Measurements from ENCODE around the gene ATE1.
"Not testable (repeated sequence)": the region's sequence is repeated elsewhere in the genome, so short reads cannot be mapped to it uniquely, and the experiment has no call there.

Gene ATE1

DNA sequence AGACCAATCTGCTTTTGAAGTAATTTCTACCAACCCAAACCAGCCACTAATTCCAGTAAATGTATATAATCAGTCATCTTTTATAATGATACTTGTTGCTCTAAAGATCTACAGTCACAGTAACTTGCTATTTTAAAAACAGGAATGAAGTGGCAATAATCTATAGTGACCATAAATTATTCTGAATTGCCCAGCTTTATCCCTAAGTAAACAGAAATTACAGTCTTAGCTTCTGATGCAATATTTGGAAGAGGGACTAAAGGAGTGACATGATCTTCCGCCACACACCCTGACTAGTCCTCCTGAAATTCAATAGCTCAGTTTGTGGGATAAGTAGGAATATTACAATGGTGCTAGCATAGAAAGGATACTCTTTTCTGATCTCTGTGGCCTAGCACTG is 96.1 kb downstream of the ATE1 start:
- DNase-seq (ENCODE audit: low spot score): no peak

DNA sequence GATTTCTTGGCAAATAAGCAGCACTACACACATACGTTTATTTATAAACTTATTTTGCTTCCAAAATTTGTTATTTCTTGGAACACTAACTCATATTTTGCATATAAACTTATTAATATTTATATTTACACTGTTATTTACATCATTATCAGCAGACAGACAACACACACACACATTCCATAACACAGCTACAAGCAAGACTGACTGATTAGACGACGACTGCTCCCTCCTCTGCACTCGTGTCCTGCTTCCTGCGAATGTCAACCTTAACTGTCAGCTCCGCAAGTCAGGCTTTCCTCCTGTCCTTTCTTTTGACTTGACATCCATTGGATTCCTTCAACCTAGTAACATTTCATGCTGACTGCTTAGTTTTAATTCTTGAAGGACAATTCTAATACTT is 96.6 kb downstream of the ATE1 start:
- no peak for DNase-seq (ENCODE audit: low spot score)

DNA sequence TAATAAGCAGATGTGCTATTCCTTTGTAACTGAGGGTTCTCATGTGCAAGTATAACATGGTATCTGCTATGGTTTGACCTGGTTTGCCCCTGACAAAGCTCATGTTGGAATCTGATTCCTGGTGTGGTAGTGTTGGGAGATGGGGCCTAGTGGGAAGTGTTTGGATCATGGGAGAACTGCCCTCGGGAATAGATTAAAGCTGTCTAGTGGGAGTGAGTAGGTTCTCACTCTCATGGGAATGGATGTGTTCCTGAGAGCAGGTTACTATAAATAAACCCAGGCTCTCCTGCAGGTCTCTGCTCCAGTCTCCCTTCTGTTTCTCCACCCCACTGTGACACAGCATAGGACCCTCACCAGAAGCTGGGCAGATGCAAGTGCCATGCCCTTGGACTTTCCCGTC is 97.7 kb downstream of the ATE1 start:
- no peak for DNase-seq (ENCODE audit: low spot score)

DNA sequence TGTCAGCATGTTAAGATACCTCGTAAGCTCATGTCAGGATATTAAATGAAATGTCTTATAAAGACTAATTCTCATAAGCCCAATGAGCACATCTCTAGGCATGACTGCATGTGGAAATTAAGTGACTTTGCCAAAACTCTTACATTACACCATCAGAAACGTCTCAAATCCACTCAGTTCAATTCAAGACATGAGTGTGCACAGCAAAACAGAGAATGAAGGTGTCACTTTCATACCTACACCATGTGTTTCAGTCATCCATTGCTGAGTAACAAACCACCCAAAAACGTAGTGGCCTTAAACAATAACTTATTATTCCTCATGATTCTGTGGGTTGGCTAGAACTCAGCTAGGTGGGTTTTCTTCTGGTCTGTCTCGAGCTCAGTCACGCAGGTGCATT is 99.8 kb downstream of the ATE1 start:
- no peak for DNase-seq (ENCODE audit: low spot score)

DNA sequence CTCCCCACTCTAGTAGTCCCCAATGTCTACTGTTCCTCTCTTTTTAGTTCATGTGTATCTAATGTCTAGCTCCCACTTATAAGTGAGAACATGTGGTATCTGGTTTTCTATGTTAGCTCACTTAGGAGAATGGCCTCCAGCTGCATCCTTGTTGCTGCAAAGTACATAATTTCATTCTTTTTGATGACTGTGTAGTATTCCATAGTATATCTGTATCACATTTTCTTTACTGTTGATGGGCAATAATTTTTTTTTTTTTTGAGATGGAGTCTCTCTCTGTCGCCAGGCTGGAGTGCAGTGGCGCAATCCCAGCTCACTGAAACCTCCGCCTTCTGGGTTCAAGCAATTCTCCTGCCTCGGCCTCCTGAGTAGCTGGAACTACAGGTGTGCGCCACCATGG is 101.1 kb downstream of the ATE1 start:
- not testable (repeated sequence) for DNase-seq (ENCODE audit: low spot score)

DNA sequence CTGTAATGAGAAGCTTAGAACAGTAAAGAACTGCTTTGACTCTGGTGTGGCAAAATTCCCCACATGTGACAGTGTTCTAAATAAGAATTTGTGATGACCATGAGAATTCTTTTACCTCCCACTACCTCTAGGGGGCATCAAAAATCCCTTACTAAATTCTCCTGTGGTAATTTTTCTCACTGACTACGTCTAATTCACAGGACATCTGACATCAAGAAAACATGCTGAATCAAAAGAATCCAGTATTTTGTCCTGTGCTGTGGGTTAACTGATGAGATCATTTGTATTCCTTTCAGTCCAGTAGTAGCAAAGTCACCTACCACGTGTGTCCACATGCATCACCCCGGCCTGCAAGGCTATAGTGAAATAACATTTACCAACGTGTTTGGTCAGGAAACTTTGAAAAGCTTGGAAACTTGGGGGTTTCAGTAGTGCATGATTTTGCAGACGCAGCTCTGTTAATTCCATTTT is 103.8 kb downstream of the ATE1 start:
- peak; percentile 82 for DNase-seq (ENCODE audit: low spot score)

DNA sequence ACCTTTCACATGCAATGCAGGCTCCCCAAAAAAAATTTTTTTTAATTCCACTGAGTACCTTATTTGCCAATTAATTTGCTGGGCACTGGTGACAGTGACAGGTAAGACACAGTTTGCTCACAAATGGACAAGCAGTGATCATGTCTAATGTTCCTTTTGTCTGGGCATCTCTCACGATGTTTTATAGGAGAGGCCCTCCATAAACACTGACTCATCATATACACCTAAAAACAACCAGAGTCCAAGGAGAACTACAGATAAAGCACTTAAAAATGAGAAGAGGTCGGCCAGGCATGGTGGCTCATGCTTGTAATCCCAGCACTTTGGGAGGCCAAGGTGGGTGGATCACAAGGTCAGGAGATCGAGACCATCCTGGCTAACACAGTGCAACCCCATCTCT is 105.1 kb downstream of the ATE1 start:
- no peak for DNase-seq (ENCODE audit: low spot score)

DNA sequence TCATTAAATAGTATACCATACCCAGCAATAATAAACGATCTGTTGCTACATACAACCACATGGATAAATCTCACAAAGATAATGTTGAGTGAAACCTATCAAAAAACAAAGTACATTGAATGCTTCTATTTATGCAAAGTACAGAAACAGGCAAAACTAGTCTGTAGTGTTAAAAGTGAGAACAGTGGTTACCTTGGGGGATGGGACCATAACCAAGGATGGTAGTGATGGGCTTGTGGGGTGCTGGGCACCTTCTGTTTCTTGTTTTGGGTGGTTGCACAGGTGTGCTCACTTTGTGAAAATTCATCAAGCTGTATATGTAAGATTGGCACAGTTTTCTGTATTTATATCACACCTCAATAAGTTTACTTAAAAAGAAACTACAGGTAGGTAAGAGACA is 105.7 kb downstream of the ATE1 start:
- DNase-seq (ENCODE audit: low spot score): no peak

DNA sequence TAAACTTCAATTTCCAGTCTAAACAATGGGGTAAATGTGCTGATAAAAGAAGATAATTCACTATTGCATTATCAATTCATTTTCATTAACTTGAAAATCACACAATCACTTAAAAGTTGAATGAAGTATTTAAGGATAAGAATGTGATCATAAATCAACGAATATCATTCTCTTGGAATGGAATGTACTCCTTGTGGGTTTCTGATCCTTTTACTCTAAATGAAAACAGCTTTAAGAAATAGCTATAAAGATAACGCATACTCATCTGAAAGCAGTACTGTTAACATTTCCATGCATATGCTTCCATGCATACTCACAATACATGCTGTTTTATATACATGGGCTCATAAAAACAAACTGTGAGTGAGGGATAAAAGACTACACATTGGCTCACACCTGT is 108.8 kb downstream of the ATE1 start:
- no peak for DNase-seq (ENCODE audit: low spot score)

DNA sequence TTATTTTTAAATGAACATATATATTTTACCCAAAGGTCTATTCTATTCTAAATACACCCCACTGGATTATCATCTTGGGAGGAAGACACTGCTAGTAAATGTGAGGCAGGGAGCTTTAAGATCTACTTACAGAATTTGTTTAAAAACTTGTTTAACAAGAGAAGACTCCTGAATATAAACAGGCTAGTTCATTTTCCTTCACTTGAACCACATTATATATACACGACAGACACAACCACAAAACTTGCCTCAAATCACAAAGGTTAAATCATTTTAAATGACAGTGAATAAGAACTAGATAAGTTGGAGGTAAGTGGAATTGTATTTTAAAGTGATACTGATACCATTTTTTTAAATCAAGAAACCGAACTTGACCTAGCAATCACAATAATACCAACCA is 109.2 kb downstream of the ATE1 start:
- no peak for DNase-seq (ENCODE audit: low spot score)

DNA sequence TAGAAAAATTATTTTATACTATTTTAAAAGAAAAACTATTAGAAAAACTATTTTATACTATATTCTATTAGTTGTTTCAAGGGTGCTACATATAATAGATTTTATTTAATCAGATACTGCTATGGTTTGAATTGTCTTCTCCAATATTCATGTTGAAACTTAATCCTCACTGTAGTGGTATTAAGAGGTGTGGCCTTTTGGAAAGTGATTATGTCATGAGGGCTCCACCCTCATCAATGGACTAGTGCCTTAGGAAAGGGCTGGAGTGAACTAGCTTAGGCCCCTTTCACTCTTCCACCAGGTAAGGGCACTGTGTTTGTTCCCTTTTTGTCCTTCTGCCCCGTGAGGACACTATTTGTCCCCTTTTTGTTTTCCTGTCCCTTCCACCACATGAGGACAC is 111.6 kb downstream of the ATE1 start:
- DNase-seq (ENCODE audit: low spot score): no peak

DNA sequence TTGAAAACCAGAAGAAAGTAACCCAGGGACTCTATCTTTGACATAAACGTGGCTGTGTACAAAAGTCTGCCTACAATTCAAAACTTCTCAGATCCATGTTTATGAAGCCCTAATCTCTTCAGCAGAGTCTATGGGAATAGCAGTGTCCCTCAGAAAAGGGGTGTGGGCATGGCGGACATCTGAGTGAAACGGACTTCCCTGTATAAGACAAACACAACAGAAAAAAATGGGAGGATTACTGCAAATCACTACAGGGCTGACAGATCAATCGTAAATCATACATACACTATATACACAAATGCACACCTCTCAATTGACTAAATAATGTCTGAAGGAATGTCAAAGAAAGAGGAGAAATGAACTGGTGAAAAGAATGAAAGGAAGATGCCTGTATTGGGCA is 114.0 kb downstream of the ATE1 start:
- DNase-seq (ENCODE audit: low spot score): no peak

DNA sequence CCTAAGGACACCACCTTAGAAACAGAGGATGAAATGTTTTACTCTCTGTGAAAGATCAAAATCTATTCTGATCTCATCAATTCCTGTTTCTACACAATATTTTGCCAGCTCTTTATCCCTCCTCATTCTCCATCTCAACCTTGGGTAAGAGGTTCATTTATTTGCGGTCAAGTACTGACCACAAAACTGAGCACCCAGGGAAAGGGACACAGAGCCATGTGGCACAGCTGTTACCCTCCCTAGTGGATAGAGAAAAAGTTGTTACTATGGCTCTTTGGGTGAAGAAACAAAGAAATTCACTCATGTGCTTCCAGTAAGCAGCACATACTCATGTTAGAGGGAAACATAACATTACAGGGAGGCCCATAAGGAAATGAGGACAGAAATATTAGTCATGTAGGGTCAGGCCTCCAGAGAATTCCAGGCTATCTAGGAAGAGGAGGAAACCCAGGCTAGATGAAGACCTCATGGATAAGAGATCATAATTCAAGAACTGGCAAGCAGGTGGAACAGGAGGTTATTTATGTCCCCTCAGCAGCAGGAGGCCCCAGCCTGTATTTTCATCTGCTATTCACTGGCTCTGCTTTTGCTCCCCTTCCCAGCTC is 114.5 kb downstream of the ATE1 start:
- no peak for DNase-seq (ENCODE audit: low spot score)

DNA sequence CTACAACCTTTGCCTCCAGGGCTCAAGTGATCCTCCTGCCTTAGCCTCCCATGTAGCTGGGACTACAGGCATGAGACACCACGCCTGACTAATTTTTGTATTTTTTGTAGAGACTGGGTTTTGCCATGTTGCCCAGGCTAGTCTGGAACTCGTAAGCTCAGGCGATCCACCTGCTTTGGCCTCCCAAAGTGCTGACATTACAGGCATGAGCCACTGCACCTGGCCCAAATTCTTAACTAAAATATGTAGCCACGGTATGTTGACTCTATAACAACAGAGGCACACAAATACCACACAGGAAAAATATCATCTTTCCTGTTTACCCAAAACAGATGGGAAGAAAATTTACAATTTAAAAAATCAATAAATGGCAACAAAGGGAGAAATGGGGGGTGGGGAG is 115.8 kb downstream of the ATE1 start:
- DNase-seq (ENCODE audit: low spot score): no peak

DNA sequence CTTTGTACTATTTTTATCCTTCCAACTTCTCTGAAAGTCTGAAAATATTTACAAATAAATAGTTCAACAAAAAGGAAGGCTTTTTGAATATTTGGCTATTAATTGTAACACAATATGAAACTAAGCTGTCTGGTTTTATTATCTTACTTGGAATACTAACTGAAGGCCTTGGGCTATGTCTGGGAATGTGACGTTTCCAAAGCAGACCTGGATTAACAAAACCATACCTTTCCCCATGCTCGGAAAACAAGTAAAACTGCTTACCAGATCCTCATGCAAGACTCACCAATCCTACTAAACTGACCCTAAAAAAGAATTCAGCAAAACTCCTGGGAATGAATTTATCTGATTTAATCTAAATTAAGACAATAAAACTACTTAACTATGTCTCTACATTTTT is 116.4 kb downstream of the ATE1 start:
- no peak for DNase-seq (ENCODE audit: low spot score)

DNA sequence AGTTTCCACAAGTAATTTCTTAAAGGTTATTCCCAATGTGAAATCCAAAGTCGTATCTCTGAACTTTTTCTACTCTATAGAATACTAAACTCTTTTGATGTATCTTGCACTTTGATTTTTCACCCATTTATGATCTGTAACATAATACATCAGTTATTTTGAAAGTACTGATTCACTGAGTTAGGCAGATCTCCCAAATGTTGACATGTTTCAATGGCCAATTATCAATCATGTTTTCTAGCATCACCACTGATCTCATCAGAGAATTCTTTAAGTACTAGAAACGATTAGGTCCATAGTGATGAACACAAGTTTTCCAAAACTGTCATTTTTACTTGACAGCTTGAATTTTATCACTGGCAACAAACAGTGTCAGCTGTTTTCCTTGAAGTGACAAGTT is 119.0 kb downstream of the ATE1 start:
- DNase-seq (ENCODE audit: low spot score): no peak

DNA sequence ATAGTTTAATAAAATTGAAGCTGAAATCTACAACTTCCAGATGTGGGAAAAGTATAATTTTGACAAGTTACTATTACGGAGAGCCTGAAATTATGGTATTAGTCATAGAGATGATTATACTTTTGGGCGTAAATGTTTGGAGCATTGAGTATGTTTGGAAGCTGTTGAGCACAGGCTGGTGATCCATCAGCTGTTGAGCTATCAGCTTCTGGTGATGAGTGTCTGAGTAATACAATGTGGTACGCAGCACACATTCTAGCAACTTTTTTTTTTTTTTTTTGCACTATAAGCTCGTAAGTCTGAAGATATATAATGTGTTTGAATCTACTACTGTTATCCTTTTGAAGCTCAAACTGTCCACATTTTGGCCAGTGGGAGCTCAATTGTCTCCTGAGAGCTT is 123.4 kb downstream of the ATE1 start:
- DNase-seq (ENCODE audit: low spot score): no peak

DNA sequence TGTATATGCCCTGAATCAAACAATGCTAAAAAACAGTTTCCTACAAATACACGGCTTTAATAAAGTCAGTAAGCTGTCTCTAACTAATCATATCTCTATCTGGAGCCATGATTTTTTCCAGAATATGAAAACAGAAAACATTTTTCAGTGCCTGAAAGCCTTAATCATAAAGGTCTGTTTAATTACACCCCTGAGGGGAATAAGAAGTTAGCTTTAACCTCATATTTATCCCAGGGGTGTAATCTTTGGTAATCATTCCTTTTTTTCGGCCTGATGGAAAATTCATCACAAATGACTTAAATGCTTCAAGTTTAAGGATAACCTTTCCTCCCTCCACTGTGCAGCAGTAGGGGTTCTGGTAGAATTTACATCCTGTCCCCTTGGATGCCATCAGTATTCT is 124.2 kb downstream of the ATE1 start:
- DNase-seq (ENCODE audit: low spot score): no peak

DNA sequence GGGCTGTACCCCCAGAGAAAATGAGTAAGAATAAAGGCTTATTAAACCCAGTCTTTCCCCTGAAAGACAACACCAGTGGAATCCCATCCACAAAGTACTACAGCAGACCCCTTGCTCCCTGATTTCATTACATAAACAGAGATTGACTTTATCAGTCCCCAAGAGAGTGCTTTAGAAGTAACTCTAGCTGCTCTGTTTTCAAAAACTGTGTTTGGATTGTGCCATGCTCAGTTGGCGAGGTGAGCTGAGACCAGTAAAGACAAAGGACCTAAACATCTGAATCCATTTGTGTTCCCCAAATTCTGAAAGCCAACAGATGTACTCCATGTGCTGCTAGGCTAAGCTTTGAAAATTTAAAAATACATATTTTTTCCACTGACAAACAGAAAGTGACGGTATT is 127.0 kb downstream of the ATE1 start:
- no peak for DNase-seq (ENCODE audit: low spot score)

DNA sequence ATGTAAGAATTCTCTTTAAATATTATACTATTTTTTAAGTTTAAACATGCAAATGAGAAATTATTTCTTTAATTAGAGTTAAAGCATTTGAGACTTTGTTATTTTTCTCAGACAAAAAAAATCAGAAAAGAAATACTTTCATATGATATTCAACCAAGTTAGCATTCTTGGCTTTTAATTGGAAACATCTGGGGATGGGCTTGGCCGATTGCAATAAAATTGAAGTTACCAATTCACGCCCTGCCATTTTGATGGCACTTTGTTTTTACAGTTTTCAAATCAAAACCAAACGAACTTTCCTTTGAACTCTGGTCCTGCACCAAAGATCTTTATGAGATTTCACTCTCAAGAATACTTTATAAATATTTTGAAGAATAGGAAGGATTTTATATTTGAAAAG is 127.7 kb downstream of the ATE1 start:
- DNase-seq (ENCODE audit: low spot score): no peak

DNA sequence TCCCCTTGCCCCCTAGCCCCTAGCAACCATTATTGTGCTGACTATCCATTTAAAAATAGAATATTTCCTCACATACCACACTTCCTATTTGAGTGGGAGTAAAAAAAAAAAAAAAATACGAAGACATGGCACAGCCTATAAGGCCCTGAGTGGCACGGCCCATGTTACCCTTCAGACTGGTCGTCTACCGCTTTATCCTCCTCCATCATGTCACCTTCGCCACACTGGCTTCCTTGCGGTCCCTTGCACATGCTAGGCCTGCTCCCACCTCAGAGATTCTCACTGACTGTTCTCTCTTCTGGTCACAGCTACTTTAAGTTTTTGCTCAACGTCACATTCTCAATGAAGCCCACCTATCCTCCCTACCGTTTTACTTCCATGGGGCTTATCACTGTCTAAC is 130.3 kb downstream of the ATE1 start:
- DNase-seq (ENCODE audit: low spot score): no peak

DNA sequence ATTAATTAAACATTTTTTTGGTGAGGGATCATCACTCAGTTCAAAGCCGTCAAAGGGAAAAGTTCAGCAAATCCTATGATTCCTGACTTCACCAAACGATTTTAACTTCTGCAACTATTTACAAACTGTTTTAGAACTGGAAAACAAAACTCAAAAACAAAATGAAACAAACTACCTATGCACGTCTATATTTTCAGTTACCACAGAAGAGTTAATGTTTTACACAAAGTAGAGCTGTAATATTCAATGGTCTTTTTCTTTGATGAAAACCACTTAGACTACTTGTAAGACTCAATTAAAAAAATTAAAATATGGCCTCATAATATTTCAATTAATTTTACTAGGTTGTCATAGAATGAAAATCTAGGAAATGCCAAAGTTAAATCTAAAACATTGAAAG is 131.5 kb downstream of the ATE1 start:
- DNase-seq (ENCODE audit: low spot score): no peak

DNA sequence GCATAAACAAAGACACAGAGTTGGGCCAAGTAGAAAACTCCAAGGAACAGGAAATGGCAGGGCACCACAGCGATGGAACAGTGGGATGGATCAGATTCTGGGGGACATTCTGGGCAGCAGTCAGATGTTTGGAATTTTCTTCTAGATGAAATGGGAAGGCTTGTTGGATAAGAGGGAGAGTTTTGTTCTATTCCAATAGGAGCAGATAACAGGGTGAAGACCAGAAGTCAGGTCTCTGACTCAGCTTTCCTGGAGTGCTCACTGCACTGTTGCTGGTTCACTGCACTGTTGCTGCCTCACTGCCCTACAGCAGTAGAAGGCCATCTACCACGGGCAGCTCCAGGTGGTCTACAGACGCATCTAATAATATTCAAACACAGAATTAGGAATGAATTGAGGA is 135.6 kb downstream of the ATE1 start:
- no peak for DNase-seq (ENCODE audit: low spot score)

DNA sequence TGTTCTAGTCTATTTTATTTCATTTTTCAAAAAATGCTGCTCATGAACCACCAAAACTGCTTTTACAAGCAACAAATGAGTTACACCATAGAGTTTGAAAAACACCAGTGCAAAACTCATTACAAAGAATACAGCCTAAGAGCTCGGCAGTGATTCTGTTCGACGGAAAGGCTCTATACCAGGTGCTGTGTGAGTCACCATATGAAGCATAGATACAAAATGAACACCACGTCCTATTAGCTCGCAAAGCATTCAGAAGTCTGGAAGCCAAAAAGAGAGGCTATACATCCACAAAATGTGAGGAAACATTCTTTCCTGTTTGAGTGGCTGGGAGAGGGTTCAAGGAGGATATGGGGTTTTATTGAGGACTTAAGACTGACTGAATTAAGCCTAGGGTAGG is 136.1 kb downstream of the ATE1 start:
- DNase-seq (ENCODE audit: low spot score): no peak

DNA sequence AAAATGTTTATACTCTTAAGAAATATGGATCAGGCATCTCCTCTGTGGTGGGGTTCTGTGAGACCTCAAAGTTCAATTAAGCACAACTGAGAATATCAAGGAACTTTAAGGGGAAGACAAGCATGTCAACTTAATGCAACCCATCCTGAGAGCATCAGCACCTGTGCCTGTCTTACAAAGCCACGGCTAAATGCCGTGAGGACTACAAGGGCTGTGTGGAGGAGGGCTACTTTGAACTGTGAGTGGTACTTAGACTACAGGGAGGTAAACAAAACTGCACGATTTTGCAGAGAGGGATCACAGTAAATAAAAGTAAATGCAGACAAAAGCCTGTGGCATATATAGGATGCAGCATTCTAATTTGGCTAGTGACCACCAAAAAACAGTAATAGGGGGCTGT is 139.1 kb downstream of the ATE1 start:
- DNase-seq (ENCODE audit: low spot score): no peak
